Measurements from ENCODE around the gene C4orf36. TPM values are rescaled to one million over a fixed set of nuclear protein-coding genes. Genes with fewer than 3 reads are reported as not detected.

C4orf36 gene
- total RNA-seq, 1 donor from 2014 or later: not detected

DNA sequence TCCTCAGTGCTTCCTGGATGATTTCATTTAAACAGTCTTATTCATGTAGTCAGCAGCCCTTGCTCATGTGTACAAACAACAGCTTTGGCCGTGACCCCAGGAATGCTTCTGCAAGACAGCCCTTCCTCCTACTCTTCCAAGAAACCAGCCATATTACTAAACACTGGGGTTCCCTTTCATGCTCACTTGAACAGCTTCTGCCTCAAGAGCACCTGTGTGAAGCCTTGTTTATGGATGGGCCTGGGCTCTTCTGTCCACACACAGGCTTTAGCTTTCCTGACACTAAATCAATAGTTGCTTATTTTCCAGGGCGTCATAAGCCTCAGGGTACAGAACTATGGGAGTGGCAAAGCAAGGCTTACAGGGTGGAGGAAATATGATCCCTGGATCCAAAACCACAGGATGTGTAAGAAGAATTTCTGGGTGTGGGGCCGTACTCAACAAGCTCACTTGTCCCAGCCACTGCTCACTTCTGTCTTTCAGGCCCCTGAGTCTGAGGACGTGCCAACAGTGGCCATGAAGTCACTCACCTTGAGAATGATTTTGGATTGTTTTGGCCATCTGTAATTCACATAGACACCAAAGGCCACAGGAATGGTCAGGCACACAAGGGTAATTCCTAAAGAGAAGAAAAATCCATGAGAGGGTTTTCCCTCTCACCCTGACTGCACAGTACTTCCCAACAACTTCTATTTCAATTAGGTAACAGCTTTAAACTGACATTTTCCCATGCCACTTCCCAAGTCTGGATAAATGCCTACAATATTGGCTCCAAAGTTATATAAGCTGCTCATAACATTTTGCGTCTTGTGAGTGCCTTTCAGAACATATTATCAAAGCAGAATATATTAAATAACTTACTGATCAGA is 60.7 kb downstream of the C4orf36 start:
- Mint-ChIP-seq H3K27ac (ENCODE audit: unreplicated experiment) (no peak overlapping the region), H3K4me1 (ENCODE audit: low read depth, unreplicated experiment) (peaks cover 4% of the 10 kb centered on the region), H3K4me3 (ENCODE audit: unreplicated experiment) (no peak overlapping the region), H3K9me3 (ENCODE audit: unreplicated experiment) (peaks cover 2% of the 10 kb centered on the region), H3K27me3 (ENCODE audit: unreplicated experiment) (no peaks in the 10 kb centered on the region), H3K36me3 (ENCODE audit: unreplicated experiment) (no peaks in the 10 kb centered on the region)
- TF ChIP-seq, protein P1, sequence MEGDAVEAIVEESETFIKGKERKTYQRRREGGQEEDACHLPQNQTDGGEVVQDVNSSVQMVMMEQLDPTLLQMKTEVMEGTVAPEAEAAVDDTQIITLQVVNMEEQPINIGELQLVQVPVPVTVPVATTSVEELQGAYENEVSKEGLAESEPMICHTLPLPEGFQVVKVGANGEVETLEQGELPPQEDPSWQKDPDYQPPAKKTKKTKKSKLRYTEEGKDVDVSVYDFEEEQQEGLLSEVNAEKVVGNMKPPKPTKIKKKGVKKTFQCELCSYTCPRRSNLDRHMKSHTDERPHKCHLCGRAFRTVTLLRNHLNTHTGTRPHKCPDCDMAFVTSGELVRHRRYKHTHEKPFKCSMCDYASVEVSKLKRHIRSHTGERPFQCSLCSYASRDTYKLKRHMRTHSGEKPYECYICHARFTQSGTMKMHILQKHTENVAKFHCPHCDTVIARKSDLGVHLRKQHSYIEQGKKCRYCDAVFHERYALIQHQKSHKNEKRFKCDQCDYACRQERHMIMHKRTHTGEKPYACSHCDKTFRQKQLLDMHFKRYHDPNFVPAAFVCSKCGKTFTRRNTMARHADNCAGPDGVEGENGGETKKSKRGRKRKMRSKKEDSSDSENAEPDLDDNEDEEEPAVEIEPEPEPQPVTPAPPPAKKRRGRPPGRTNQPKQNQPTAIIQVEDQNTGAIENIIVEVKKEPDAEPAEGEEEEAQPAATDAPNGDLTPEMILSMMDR (IDR thresholded peaks at IDR 0.05; ENCODE audit: partially characterized antibody, unreplicated experiment): no peak
- DNase-seq: no peak

Other genes with a start within 250 kb of the C4orf36 start
- gene SLC10A6, start 43.0 kb downstream of the C4orf36 start, total RNA-seq (ENCODE audit: unreplicated experiment): not detected
- gene AFF1, start 42.6 kb upstream of the C4orf36 start, total RNA-seq (ENCODE audit: unreplicated experiment): 42.5 TPM